GM23338 (cell line): ENCODE data around the gene ZNF619. TPM values are rescaled to one million over a fixed set of nuclear protein-coding genes. Genes with fewer than 3 reads are reported as not detected.

Experiments used
- ATAC-seq: fragments of 200-7000 bp; cut with Tn5 transposase; 3 replicates; pipeline ENCODE4 v1.9.1; 2020
- DNase-seq: peaks from one replicate; pipeline ENCODE4 v3.0.0-alpha.2; 2015; ENCODE audit warnings: low spot score
- H2AFZ ChIP-seq: fragments of 200-600 bp; sonication (generic); 2 replicates; pipeline ENCODE4 v1.8.0; 2016; ENCODE audit warnings: antibody characterized with exemption, mild to moderate bottlenecking, moderate library complexity
- H3F3A ChIP-seq: fragments of 200-600 bp; sonication (generic); replicated peaks from 2 replicates; pipeline ENCODE4 v1.8.0; 2017; ENCODE audit warnings: antibody characterized with exemption, mixed run types, low read depth
- H3K27ac ChIP-seq: fragments of 200-600 bp; sonication (generic); 2 replicates; pipeline ENCODE4 v1.6.1; 2016; ENCODE audit warnings: low read depth
- H3K27me3 ChIP-seq: fragments of 200-600 bp; sonication (generic); 2 replicates; pipeline ENCODE4 v1.8.0; 2016; ENCODE audit warnings: mild to moderate bottlenecking, mixed run types, moderate library complexity; ENCODE audit not compliant: insufficient read depth
- H3K36me3 ChIP-seq: fragments of 200-600 bp; sonication (generic); 2 replicates; pipeline ENCODE4 v1.8.0; 2016; ENCODE audit warnings: mild to moderate bottlenecking; ENCODE audit not compliant: insufficient read depth
- H3K4me1 ChIP-seq: fragments of 200-600 bp; sonication (generic); 2 replicates; pipeline ENCODE4 v1.8.0; 2016; ENCODE audit warnings: mild to moderate bottlenecking, moderate library complexity; ENCODE audit not compliant: insufficient read depth
- H3K4me2 ChIP-seq: fragments of 200-600 bp; sonication (generic); 2 replicates; pipeline ENCODE4 v1.7.1; 2017; ENCODE audit warnings: mixed run types
- H3K4me3 ChIP-seq: fragments of 200-600 bp; sonication (generic); 2 replicates; pipeline ENCODE4 v1.6.1; 2016; ENCODE audit warnings: mixed run types
- H3K79me2 ChIP-seq: fragments of 200-600 bp; sonication (generic); replicated peaks from 2 replicates; pipeline ENCODE4 v1.8.0; 2017; ENCODE audit warnings: mild to moderate bottlenecking; ENCODE audit not compliant: insufficient read depth
- H3K9me2 ChIP-seq: fragments of 200-600 bp; sonication (generic); 2 replicates; pipeline ENCODE4 v1.8.0; 2017; ENCODE audit not compliant: insufficient read depth
- H4K20me1 ChIP-seq: fragments of 200-600 bp; sonication (generic); replicated peaks from 2 replicates; pipeline ENCODE4 v1.8.0; 2017; ENCODE audit warnings: mild to moderate bottlenecking; ENCODE audit not compliant: insufficient read depth
- H3K27ac Mint-ChIP-seq: 2 replicates; pipeline ENCODE4 v1.8.0; 2020; ENCODE audit warnings: inconsistent platforms, mild to moderate bottlenecking, moderate library complexity, mixed read lengths
- H3K27me3 Mint-ChIP-seq: 3 replicates; pipeline ENCODE4 v1.8.0; 2022; ENCODE audit warnings: low read depth, mild to moderate bottlenecking, moderate library complexity, mixed read lengths, inconsistent platforms; ENCODE audit not compliant: insufficient read depth, poor library complexity
- H3K36me3 Mint-ChIP-seq: 3 replicates; pipeline ENCODE4 v1.8.0; 2021; ENCODE audit warnings: low read depth, mild to moderate bottlenecking, inconsistent platforms, moderate library complexity, mixed read lengths
- H3K4me1 Mint-ChIP-seq: 3 replicates; pipeline ENCODE4 v1.8.0; 2020; ENCODE audit warnings: mild to moderate bottlenecking, inconsistent platforms, mixed read lengths
- H3K4me3 Mint-ChIP-seq: 3 replicates; pipeline ENCODE4 v1.8.0; 2021; ENCODE audit warnings: moderate library complexity, mild to moderate bottlenecking, inconsistent platforms, mixed read lengths
- H3K9me3 Mint-ChIP-seq: 3 replicates; pipeline ENCODE4 v1.8.0; 2020; ENCODE audit warnings: moderate library complexity, mild to moderate bottlenecking, inconsistent platforms, mixed read lengths
- CREB1 ChIP-seq: fragments of 250-450 bp; sonication (Bioruptor Pico); IDR thresholded peaks from 2 replicates; pipeline ENCODE4 v1.5.0; 2020; ENCODE audit warnings: low read depth, mild to moderate bottlenecking, moderate library complexity
- CTCF ChIP-seq, 2 experiments: fragments of 200-600 bp in 1 of 2; sonication (generic) in 1 of 2; conservative IDR thresholded peaks; 2 replicates each; pipeline versions ENCODE4 v1.5.1 to v1.6.1; 2016 to 2017; ENCODE audit warnings: antibody characterized with exemption in 2 of 2, low read depth in 2 of 2, mild to moderate bottlenecking in 2 of 2, moderate library complexity in 1 of 2
- EZH2 ChIP-seq: fragments of 200-600 bp; sonication (generic); IDR thresholded peaks from one replicate; pipeline ENCODE4 v1.8.0; 2017; ENCODE audit warnings: antibody characterized with exemption, mild to moderate bottlenecking, low read depth; ENCODE audit not compliant: unreplicated experiment
- EZH2phosphoT487 ChIP-seq: fragments of 200-600 bp; sonication (generic); IDR thresholded peaks from one replicate; pipeline ENCODE4 v1.8.1; 2018; ENCODE audit warnings: antibody characterized with exemption; ENCODE audit not compliant: unreplicated experiment
- NANOG ChIP-seq: IDR thresholded peaks from 2 replicates; pipeline ENCODE4 v1.6.1; 2016; ENCODE audit warnings: antibody characterized with exemption, borderline replicate concordance
- POLR2AphosphoS5 ChIP-seq: IDR thresholded peaks from 2 replicates; pipeline ENCODE4 v1.6.1; 2016; ENCODE audit warnings: antibody characterized with exemption, low read depth
- STAT1 ChIP-seq: IDR thresholded peaks from one replicate; pipeline ENCODE4 v1.6.1; 2016; ENCODE audit warnings: antibody characterized with exemption; ENCODE audit not compliant: unreplicated experiment
- ZNF331 ChIP-seq: fragments of 250-450 bp; sonication (Bioruptor Pico); IDR thresholded peaks from 2 replicates; pipeline ENCODE4 v1.5.0; 2020; ENCODE audit warnings: low read depth, mild to moderate bottlenecking, moderate library complexity
- polyA plus RNA-seq: library from polyadenylated mRNA; unstranded; fragments of >200 nt; fragmentation: Nextera tagmentation; extraction: Ambion mirVana; gene quantifications from 2 replicates; pipeline ENCODE4 v1.2.1, GENCODE V29; 2016
- total RNA-seq: library from RNA; depleted of rRNA; stranded (reverse); fragments of >200 nt; shearing (Covaris generic); gene quantifications from 2 replicates; pipeline ENCODE4 v1.2.3, GENCODE V29; 2014
- TF ChIP-seq, protein P1 (sequence below): IDR thresholded peaks from 2 replicates; pipeline ENCODE4 v1.6.1; 2016; ENCODE audit warnings: antibody characterized with exemption
- TF ChIP-seq, protein P2 (sequence below): IDR thresholded peaks from one replicate; pipeline ENCODE4 v1.6.1; 2018; ENCODE audit warnings: antibody characterized with exemption; ENCODE audit not compliant: unreplicated experiment

ZNF619 gene
- total and polyA plus RNA-seq, 2 experiments from 2014 or later, result 1.3 to 7.4 TPM

DNA sequence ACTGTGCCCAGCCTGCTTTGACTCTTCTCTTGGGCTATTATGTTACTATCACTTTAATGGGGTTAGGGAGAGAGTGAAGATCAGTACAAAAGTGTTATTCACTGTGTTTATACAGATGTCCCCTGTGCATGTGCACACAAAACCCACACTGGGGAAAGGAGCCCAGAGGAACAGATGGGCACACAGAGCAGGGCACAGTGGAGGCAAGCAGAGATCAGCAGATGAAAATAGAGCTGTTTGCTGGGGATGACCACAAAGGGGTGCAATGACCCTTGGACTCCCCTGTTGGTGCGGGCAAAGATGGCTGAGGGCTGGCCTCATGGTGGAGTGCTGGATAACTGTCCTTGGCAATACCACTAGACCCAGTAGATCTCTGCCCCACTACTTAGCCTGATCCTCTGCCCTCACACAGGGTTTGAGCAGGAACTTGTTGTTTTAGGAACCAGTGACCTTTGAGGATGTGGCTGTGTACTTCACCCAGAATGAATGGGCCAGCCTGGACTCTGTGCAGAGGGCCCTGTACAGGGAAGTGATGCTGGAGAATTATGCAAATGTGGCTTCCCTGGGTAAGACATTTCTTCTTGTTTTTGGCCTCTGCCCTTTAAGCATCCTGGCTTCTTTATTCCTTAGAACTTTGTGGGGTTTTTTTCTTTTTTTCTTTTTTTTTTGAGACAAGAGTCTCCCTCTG is 34.3 kb downstream of the ZNF619 start:
- 0 out of 2 replicates have a peak, but pooled peaks cover 2% of the 10 kb centered on the region for H3F3A ChIP-seq

More for the DNA sequence above, 34.3 kb downstream of the ZNF619 start:
- Histone ChIP-seq H4K20me1 (peaks cover 3% of the 10 kb centered on the region; the same call in 1 of the 2 replicates), H2AFZ (no peak overlapping the region), H3K27ac (no peak overlapping the region), H3K4me1 (peaks cover 9% of the 10 kb centered on the region), H3K4me2 (no peak overlapping the region), H3K27me3 (no peaks in the 10 kb centered on the region), H3K4me3 (no peak overlapping the region), H3K36me3 (peaks cover 13% of the 10 kb centered on the region; the same call in 1 of the 2 replicates), H3K9me2 (no peaks in the 10 kb centered on the region), H3K79me2 (peaks cover 43% of the 10 kb centered on the region)
- Mint-ChIP-seq H3K27me3 (peaks cover 5% of the 10 kb centered on the region), H3K9me3 (no peaks in the 10 kb centered on the region), H3K27ac (no peak overlapping the region), H3K4me1 (peaks cover 4% of the 10 kb centered on the region), H3K36me3 (peaks cover 75% of the 10 kb centered on the region), H3K4me3 (no peak overlapping the region)
- ATAC-seq (no peak), DNase-seq (no peak)
- TF ChIP-seq CREB1 (CRISPR knock-in tag) (no peak), STAT1 (no peak), EZH2 (no peak), NANOG (no peak), ZNF331 (CRISPR knock-in tag) (no peak), POLR2AphosphoS5 (no peak), EZH2phosphoT487 (no peak), CTCF (conservative IDR thresholded peaks at IDR 0.05; ENCODE audit: low read depth in 2 of 2) (no peak)
- TF ChIP-seq, protein P1, sequence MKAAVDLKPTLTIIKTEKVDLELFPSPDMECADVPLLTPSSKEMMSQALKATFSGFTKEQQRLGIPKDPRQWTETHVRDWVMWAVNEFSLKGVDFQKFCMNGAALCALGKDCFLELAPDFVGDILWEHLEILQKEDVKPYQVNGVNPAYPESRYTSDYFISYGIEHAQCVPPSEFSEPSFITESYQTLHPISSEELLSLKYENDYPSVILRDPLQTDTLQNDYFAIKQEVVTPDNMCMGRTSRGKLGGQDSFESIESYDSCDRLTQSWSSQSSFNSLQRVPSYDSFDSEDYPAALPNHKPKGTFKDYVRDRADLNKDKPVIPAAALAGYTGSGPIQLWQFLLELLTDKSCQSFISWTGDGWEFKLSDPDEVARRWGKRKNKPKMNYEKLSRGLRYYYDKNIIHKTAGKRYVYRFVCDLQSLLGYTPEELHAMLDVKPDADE, result no peak
- TF ChIP-seq, protein P2, sequence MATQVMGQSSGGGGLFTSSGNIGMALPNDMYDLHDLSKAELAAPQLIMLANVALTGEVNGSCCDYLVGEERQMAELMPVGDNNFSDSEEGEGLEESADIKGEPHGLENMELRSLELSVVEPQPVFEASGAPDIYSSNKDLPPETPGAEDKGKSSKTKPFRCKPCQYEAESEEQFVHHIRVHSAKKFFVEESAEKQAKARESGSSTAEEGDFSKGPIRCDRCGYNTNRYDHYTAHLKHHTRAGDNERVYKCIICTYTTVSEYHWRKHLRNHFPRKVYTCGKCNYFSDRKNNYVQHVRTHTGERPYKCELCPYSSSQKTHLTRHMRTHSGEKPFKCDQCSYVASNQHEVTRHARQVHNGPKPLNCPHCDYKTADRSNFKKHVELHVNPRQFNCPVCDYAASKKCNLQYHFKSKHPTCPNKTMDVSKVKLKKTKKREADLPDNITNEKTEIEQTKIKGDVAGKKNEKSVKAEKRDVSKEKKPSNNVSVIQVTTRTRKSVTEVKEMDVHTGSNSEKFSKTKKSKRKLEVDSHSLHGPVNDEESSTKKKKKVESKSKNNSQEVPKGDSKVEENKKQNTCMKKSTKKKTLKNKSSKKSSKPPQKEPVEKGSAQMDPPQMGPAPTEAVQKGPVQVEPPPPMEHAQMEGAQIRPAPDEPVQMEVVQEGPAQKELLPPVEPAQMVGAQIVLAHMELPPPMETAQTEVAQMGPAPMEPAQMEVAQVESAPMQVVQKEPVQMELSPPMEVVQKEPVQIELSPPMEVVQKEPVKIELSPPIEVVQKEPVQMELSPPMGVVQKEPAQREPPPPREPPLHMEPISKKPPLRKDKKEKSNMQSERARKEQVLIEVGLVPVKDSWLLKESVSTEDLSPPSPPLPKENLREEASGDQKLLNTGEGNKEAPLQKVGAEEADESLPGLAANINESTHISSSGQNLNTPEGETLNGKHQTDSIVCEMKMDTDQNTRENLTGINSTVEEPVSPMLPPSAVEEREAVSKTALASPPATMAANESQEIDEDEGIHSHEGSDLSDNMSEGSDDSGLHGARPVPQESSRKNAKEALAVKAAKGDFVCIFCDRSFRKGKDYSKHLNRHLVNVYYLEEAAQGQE, result no peak
